LNCAP (cell line): ENCODE results near the gene CNTNAP2.
A peak's percentile ranks its signal among the peaks of the same experiment; 100 is the strongest.

ENCODE experiments used
- TF ChIP-seq, protein P1 (sequence below): fragments of 450-650 bp; IDR thresholded peaks from 2 replicates; pipeline ENCODE4 v1.5.1; 2017; ENCODE audit warnings: mild to moderate bottlenecking

Gene CNTNAP2

DNA sequence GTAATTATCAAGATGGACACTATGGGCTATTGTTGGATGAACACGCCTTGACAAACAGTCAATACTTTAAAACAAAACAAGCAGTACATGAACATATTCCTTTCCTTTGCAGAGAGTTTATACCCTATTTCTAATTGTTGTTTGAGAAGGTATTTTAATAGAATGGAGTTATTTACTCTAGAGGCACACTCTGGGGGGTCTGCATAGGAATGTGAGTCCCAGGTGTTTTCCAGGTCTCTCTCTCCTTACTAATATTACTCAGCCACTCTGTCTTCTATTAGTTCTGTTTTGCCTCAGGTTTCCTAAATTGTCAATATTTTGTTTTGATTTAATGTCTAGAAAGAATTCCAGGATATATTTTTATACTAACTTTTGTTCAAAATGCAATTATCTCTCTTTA, 1091.4 kb downstream of the CNTNAP2 start:
- TF ChIP-seq, protein P1, sequence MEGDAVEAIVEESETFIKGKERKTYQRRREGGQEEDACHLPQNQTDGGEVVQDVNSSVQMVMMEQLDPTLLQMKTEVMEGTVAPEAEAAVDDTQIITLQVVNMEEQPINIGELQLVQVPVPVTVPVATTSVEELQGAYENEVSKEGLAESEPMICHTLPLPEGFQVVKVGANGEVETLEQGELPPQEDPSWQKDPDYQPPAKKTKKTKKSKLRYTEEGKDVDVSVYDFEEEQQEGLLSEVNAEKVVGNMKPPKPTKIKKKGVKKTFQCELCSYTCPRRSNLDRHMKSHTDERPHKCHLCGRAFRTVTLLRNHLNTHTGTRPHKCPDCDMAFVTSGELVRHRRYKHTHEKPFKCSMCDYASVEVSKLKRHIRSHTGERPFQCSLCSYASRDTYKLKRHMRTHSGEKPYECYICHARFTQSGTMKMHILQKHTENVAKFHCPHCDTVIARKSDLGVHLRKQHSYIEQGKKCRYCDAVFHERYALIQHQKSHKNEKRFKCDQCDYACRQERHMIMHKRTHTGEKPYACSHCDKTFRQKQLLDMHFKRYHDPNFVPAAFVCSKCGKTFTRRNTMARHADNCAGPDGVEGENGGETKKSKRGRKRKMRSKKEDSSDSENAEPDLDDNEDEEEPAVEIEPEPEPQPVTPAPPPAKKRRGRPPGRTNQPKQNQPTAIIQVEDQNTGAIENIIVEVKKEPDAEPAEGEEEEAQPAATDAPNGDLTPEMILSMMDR: no peak

DNA sequence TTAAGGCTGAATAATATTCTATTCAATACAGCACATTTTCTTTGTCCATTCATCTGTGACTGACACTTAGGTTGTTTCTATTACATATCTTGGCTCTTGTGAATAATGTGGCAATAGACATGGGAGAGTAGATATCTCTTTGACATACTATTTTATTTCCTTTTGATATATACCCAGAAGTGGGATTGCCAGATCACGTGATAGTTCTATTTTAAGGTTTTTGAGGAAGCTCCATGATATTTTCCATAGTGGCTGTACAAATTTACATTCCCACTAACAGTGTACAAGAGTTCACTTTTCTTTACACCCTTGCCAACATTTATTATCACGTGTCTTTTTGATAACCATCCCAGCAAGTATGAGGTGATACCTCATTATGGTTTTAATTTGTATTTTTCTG, 1114.7 kb downstream of the CNTNAP2 start:
- TF ChIP-seq, protein P1: no peak

- TF ChIP-seq, protein P1: no peak
Observed at GRCh38 chr7:147235645-147236382, 1119.2 kb downstream of the CNTNAP2 start.

GRCh38 chr7:147240468-147240867, 1123.9 kb downstream of the CNTNAP2 start:
- TF ChIP-seq, protein P1: no peak

DNA sequence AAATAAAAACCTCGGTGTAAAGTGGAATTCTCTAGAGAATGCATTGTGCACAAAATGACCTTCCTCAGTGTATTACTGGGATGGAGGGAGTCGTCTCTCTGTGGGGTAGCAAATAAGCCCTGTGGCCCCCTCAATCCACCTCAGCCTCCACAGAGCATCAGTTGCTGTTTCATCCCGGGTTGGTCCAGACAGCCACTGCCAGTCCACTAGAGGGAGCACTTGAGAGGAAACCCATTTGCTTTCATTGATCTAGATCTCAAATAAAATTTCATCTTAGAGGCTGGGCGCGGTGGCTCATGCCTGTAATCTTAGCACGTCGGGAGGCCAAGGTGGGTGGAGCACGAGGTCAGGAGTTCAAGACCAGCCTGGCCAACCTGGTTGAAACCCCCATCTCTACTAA, 1128.7 kb downstream of the CNTNAP2 start:
- TF ChIP-seq, protein P1: peak; percentile 76

DNA sequence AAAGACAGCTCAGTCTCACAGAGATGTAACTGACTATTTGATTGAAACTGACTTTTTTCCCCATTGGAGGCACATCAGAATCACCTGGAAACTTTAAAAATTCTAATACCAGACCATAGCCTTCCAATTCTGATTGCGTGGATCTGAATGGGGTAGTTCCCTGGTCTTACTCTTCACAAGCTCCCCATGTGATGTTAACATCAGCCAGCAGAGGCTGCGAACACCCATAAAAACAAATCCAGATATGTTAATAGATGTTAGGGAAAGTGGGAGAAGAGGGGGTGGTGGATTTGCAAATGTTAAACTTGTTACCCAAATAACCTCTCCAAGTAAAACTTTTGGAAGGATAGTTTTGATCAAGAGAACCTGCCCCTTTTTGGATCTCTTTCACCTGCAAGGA, 1133.4 kb downstream of the CNTNAP2 start:
- TF ChIP-seq, protein P1: no peak

DNA sequence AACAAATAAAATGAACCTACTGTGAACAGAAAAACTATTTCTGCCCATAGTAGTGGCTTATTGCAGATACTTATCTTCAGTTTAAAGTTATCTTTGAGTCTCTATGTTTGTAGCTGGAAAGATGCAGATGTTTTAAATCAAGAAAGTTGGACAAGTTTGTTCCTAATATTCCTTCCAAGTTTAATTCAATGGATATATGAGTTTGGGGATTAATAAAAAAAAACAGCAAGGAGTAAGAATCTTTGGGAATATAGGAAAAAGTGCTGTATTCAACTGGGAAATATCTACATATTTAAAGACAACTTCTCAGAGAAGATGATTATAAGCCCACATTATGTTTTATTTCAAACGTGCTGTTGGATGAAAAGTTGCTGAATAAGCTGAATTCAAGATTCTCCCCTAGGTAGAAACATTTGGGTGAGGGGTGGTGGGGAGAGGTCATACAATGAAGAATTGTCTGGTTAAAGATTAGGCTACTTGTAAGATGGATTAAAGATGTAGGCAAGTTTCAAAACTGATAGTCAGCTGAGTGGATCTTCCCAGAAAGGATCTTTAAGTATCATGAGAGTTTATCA, 1135.2 kb downstream of the CNTNAP2 start:
- TF ChIP-seq, protein P1: no peak
